ENCODE results near the gene IFITM2.

GRCh38 chr11:295351-296170 is 12.1 kb upstream of the IFITM2 start:
- TF ChIP-seq, protein P1, sequence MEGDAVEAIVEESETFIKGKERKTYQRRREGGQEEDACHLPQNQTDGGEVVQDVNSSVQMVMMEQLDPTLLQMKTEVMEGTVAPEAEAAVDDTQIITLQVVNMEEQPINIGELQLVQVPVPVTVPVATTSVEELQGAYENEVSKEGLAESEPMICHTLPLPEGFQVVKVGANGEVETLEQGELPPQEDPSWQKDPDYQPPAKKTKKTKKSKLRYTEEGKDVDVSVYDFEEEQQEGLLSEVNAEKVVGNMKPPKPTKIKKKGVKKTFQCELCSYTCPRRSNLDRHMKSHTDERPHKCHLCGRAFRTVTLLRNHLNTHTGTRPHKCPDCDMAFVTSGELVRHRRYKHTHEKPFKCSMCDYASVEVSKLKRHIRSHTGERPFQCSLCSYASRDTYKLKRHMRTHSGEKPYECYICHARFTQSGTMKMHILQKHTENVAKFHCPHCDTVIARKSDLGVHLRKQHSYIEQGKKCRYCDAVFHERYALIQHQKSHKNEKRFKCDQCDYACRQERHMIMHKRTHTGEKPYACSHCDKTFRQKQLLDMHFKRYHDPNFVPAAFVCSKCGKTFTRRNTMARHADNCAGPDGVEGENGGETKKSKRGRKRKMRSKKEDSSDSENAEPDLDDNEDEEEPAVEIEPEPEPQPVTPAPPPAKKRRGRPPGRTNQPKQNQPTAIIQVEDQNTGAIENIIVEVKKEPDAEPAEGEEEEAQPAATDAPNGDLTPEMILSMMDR (IDR thresholded peaks at IDR 0.05): no peak
- TF ChIP-seq POLR2A (IDR thresholded peaks at IDR 0.05) (no peak), EP300 (IDR thresholded peaks at IDR 0.05) (no peak)
